Astrocyte (in vitro differentiated cells and primary cell): ENCODE results near the gene BAHCC1. TPM values are rescaled to one million over a fixed set of nuclear protein-coding genes. Genes with fewer than 3 reads are reported as not detected.
A peak's percentile ranks its signal among the peaks of the same experiment; 100 is the strongest.

Experiments used
- DNase-seq: peaks from one replicate; pipeline ENCODE4 v3.0.0-alpha.2; 2010; ENCODE audit warnings: low read depth
- FAIRE-seq: peaks from 2 replicates; lab custom pipeline; 2011; peaks lifted over from hg19 to GRCh38; lab: Jason Lieb, UNC
- H2AFZ ChIP-seq: 2 replicates; pipeline ENCODE4 v1.6.0; 2012; ENCODE audit warnings: low read depth, low read length, inconsistent platforms
- H3K27ac ChIP-seq: 2 replicates; pipeline ENCODE4 v1.5.1; 2011; ENCODE audit warnings: low read depth, low read length, inconsistent platforms
- H3K27me3 ChIP-seq: 2 replicates; pipeline ENCODE4 v1.6.0; 2011; ENCODE audit warnings: low read length, inconsistent platforms; ENCODE audit not compliant: insufficient read depth
- H3K36me3 ChIP-seq: 2 replicates; pipeline ENCODE4 v1.5.1; 2011; ENCODE audit warnings: low read length, inconsistent platforms; ENCODE audit not compliant: insufficient read depth
- H3K4me1 ChIP-seq: 2 replicates; pipeline ENCODE4 v1.5.1; 2011; ENCODE audit warnings: low read length, inconsistent platforms; ENCODE audit not compliant: insufficient read depth
- H3K4me2 ChIP-seq: 2 replicates; pipeline ENCODE4 v1.6.0; 2012; ENCODE audit warnings: low read length, inconsistent platforms
- H3K4me3 ChIP-seq: 2 replicates; pipeline ENCODE4 v1.5.1; 2011; ENCODE audit warnings: low read depth, mild to moderate bottlenecking, low read length, inconsistent platforms; ENCODE audit not compliant: insufficient read depth
- H3K79me2 ChIP-seq: 2 replicates; pipeline ENCODE4 v1.6.0; 2012; ENCODE audit warnings: mild to moderate bottlenecking, low read length, inconsistent platforms; ENCODE audit not compliant: insufficient read depth
- H3K9ac ChIP-seq: 2 replicates; pipeline ENCODE4 v1.6.0; 2012; ENCODE audit warnings: mild to moderate bottlenecking, low read length, inconsistent platforms
- H3K9me3 ChIP-seq: 2 replicates; pipeline ENCODE4 v1.5.1; 2012; ENCODE audit warnings: low read depth, mild to moderate bottlenecking, low read length, inconsistent platforms; ENCODE audit not compliant: insufficient read depth
- H4K20me1 ChIP-seq: 2 replicates; pipeline ENCODE4 v1.6.0; 2012; ENCODE audit warnings: low read length, inconsistent platforms; ENCODE audit not compliant: insufficient read depth
- H3K27ac Mint-ChIP-seq: one replicate; pipeline ENCODE4 v1.8.0; 2021; ENCODE audit warnings: mild to moderate bottlenecking, mixed read lengths; ENCODE audit not compliant: unreplicated experiment
- H3K27me3 Mint-ChIP-seq: one replicate; pipeline ENCODE4 v1.8.0; 2021; ENCODE audit warnings: low read depth, mixed read lengths; ENCODE audit not compliant: unreplicated experiment
- H3K36me3 Mint-ChIP-seq: one replicate; pipeline ENCODE4 v1.8.0; 2021; ENCODE audit warnings: low read depth, mixed read lengths; ENCODE audit not compliant: unreplicated experiment
- H3K4me1 Mint-ChIP-seq: one replicate; pipeline ENCODE4 v1.8.0; 2021; ENCODE audit warnings: low read depth, mixed read lengths; ENCODE audit not compliant: unreplicated experiment
- H3K4me3 Mint-ChIP-seq: one replicate; pipeline ENCODE4 v1.8.0; 2021; ENCODE audit warnings: mild to moderate bottlenecking, moderate library complexity, mixed read lengths; ENCODE audit not compliant: unreplicated experiment
- H3K9me3 Mint-ChIP-seq: one replicate; pipeline ENCODE4 v1.8.0; 2021; ENCODE audit warnings: mild to moderate bottlenecking, mixed read lengths; ENCODE audit not compliant: unreplicated experiment
- EZH2 ChIP-seq: IDR thresholded peaks from 2 replicates; pipeline ENCODE4 v1.6.1; 2012; ENCODE audit warnings: mild to moderate bottlenecking, low read length, inconsistent platforms; ENCODE audit not compliant: insufficient read depth
- total RNA-seq: library from RNA; stranded (reverse); gene quantifications from 2 replicates; pipeline ENCODE4 v1.2.1, GENCODE V29; 2021
- TF ChIP-seq, protein P1 (sequence below): IDR thresholded peaks from 2 replicates; pipeline ENCODE4 v1.5.1; 2011; ENCODE audit warnings: low read depth, mild to moderate bottlenecking, inconsistent platforms, low read length, moderate library complexity; ENCODE audit not compliant: insufficient read depth

BAHCC1 gene
- total RNA-seq, 1 donor from 2014 or later = 18.5 TPM

DNA sequence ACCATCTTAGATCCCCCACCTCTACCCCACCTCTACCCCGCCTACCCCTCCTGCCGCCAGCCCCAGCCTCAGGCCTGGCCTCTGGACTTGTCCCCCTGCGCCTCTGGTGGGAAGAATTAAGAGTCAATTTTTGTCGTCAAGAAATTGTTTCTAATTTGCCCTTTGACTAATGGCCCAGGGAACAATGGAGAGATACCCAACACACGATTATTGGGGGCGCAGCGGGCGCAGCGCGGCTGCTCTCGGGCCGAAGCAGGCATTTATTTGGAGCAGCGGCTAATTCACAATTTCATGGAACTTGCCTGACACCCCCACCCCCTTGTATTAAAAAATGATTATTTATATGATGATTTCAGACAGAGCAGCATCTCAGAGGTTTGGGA, 4.4 kb upstream of the BAHCC1 start:
- Histone ChIP-seq H3K27me3 (no peaks in the 10 kb centered on the region), H3K4me2 (no peak overlapping the region), H3K9ac (no peak overlapping the region), H3K36me3 (no peaks in the 10 kb centered on the region), H3K9me3 (no peaks in the 10 kb centered on the region), H3K27ac (no peak overlapping the region), H3K79me2 (peaks cover 39% of the 10 kb centered on the region), H3K4me3 (no peak overlapping the region), H2AFZ (no peak overlapping the region), H4K20me1 (peaks cover 14% of the 10 kb centered on the region), H3K4me1 (peaks cover 49% of the 10 kb centered on the region)
- Mint-ChIP-seq H3K9me3 (no peaks in the 10 kb centered on the region), H3K36me3 (no peaks in the 10 kb centered on the region), H3K4me1 (peaks cover 29% of the 10 kb centered on the region), H3K27ac (no peak overlapping the region), H3K4me3 (peak overlapping the region; percentile 31), H3K27me3 (no peaks in the 10 kb centered on the region)
- DNase-seq (no peak), FAIRE-seq (no peak)
- TF ChIP-seq, protein P1, sequence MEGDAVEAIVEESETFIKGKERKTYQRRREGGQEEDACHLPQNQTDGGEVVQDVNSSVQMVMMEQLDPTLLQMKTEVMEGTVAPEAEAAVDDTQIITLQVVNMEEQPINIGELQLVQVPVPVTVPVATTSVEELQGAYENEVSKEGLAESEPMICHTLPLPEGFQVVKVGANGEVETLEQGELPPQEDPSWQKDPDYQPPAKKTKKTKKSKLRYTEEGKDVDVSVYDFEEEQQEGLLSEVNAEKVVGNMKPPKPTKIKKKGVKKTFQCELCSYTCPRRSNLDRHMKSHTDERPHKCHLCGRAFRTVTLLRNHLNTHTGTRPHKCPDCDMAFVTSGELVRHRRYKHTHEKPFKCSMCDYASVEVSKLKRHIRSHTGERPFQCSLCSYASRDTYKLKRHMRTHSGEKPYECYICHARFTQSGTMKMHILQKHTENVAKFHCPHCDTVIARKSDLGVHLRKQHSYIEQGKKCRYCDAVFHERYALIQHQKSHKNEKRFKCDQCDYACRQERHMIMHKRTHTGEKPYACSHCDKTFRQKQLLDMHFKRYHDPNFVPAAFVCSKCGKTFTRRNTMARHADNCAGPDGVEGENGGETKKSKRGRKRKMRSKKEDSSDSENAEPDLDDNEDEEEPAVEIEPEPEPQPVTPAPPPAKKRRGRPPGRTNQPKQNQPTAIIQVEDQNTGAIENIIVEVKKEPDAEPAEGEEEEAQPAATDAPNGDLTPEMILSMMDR = no peak
- no peak for TF ChIP-seq EZH2

DNA sequence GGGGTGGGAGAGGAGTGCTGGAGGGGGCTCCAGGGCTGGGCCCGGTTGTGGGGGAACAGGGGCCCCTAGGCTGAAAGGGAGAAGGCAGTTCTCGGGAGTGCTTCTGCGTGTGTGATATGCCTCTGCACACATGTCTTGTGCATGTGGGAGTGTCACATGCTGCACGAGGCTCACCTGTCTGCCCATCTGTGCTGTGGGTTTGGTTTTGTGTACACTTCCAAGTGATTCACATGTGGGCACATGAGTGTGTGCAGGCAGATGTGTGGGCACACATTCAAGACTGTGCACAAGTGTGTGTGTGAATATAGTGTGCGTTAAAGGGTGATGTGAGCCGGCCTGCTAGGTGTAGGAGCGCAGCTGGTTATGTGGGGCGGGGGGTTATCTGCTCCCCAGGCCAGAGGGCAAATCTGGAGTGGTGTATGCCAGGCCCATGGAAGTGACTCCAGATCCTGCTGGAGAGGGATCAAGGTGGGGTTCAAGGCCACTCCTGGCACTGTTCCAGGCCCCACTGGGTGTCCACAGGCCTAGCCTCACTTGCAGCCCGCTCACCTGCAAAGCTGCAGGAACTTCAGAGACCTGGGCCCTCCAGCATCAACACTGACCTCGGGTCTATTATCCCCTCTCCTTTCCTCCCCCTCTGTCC, 3.8 kb upstream of the BAHCC1 start:
- Histone ChIP-seq H3K27ac (no peak overlapping the region), H2AFZ (no peak overlapping the region), H3K9me3 (no peaks in the 10 kb centered on the region), H4K20me1 (peaks cover 14% of the 10 kb centered on the region), H3K36me3 (no peaks in the 10 kb centered on the region), H3K9ac (peak overlapping the region; percentile 82), H3K27me3 (no peaks in the 10 kb centered on the region), H3K4me1 (peaks cover 49% of the 10 kb centered on the region), H3K4me2 (peak overlapping the region; percentile 81), H3K4me3 (no peak overlapping the region), H3K79me2 (peaks cover 45% of the 10 kb centered on the region)
- no peak overlapping the region for H3K27ac Mint-ChIP-seq
- H3K27me3 Mint-ChIP-seq = no peaks in the 10 kb centered on the region
- H3K4me3 Mint-ChIP-seq = peak overlapping the region; percentile 84
- FAIRE-seq (no peak), DNase-seq (no peak)
- H3K36me3 Mint-ChIP-seq = no peaks in the 10 kb centered on the region
- no peak for TF ChIP-seq EZH2
- TF ChIP-seq, protein P1 = no peak
- H3K4me1 Mint-ChIP-seq = peaks cover 27% of the 10 kb centered on the region
- H3K9me3 Mint-ChIP-seq = no peaks in the 10 kb centered on the region
